ENCODE results near the gene PRKN. TPM values are rescaled to one million over a fixed set of nuclear protein-coding genes. Genes with fewer than 3 reads are reported as not detected.

The PRKN gene
- total and polyA plus RNA-seq, 2 donors (not counting 1 experiment from before 2014, with no cell fraction given) = 0.43 to 4.6 TPM

DNA sequence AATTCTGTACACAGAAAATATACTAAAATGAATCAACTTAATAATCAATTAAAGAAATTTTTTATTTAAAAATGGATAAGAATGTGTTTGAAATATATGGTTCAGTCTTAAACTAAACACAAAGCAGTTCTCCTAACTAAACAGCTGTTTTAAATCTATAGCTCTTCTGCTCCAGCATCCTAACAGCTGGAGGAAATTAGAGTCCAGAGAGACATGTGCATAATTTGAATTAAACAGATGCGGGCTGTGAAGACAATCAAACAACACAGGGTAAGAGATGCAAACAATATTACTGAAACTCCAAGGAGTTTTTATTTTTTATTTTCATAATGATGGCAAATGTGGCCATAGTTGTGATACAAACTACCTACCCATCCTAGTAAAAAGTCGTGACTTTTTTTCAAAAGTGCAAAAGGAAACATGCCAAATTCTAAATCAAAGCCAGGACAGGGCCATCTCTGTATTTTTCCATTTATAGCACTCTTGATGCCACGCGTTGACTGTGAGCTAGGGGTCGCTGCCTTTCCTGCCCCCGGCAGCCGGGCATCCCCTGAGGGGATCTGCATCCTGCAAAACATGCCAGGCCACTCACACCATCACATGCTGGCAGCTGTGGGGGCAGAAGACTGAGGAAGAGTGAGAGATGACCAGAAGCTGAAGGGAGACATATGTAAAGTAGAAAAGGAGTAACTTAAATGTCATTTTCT, 310.6 kb downstream of the PRKN start:
- H2AFZ ChIP-seq (ENCODE audit: low read length) = no peak overlapping the region
- H3K4me1 ChIP-seq (ENCODE audit: control insufficient read depth, extremely low read depth, insufficient read depth, low read length) = no peaks in the 10 kb centered on the region
- no peak overlapping the region for H3K9ac ChIP-seq (ENCODE audit: insufficient read depth, low read length)
- no peak for TF ChIP-seq EZH2 (IDR thresholded peaks at IDR 0.05; ENCODE audit: low read length, missing control alignments)
- TF ChIP-seq, protein P1, sequence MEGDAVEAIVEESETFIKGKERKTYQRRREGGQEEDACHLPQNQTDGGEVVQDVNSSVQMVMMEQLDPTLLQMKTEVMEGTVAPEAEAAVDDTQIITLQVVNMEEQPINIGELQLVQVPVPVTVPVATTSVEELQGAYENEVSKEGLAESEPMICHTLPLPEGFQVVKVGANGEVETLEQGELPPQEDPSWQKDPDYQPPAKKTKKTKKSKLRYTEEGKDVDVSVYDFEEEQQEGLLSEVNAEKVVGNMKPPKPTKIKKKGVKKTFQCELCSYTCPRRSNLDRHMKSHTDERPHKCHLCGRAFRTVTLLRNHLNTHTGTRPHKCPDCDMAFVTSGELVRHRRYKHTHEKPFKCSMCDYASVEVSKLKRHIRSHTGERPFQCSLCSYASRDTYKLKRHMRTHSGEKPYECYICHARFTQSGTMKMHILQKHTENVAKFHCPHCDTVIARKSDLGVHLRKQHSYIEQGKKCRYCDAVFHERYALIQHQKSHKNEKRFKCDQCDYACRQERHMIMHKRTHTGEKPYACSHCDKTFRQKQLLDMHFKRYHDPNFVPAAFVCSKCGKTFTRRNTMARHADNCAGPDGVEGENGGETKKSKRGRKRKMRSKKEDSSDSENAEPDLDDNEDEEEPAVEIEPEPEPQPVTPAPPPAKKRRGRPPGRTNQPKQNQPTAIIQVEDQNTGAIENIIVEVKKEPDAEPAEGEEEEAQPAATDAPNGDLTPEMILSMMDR (conservative IDR thresholded peaks at IDR 0.05 in 1 of 2, IDR thresholded peaks at IDR 0.05 in 1 of 2; ENCODE audit: low read depth in 1 of 2, low read length in 2 of 2) = no peak
- no peak for DNase-seq (ENCODE audit: low read depth in 2 of 2)
- no peaks in the 10 kb centered on the region for H3K27me3 ChIP-seq (ENCODE audit: control insufficient read depth, insufficient read depth, low read length)
- no peak overlapping the region for H3K4me3 ChIP-seq (replicated peaks in 1 of 4; ENCODE audit: control extremely low read depth in 1 of 4, insufficient read depth in 1 of 4, low read depth in 3 of 4, low read length in 4 of 4)
- H3K36me3 ChIP-seq (ENCODE audit: control insufficient read depth, insufficient read depth, low read length) = no peaks in the 10 kb centered on the region
- no peaks in the 10 kb centered on the region for H4K20me1 ChIP-seq (ENCODE audit: control insufficient read depth, extremely low read depth, insufficient read depth, low read length)
- no peaks in the 10 kb centered on the region for H3K79me2 ChIP-seq (ENCODE audit: control insufficient read depth, insufficient read depth, low read length)
- no peak overlapping the region for H3K27ac ChIP-seq (ENCODE audit: insufficient read depth, low read length)
- H3K4me2 ChIP-seq (ENCODE audit: extremely low read depth, insufficient read depth, low read length) = no peak overlapping the region
- no peaks in the 10 kb centered on the region for H3K9me3 ChIP-seq (ENCODE audit: control insufficient read depth, insufficient read depth, low read depth, low read length)

DNA sequence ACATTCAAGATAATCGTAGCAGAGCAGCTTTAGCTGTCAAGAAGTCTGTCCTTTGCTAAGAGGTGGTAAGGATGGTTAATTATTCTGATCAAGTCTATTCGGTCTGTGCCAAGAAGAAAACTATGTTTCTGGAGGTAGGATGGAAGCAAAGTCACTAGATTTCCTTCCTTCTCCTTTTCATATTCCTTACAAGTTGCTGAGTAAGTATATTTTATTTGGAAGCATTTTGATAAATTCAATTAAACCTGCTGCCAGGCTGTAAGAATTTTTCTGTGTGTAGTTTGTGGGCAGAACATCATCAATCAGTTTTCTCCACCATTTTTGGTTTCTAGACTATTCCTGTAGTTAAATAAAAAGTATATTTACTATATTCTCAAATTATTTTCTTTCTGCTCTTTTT, 311.3 kb downstream of the PRKN start:
- Histone ChIP-seq H4K20me1 (ENCODE audit: control insufficient read depth, extremely low read depth, insufficient read depth, low read length) (no peaks in the 10 kb centered on the region), H3K4me3 (replicated peaks in 1 of 4; ENCODE audit: control extremely low read depth in 1 of 4, insufficient read depth in 1 of 4, low read depth in 3 of 4, low read length in 4 of 4) (no peak overlapping the region), H3K4me2 (ENCODE audit: extremely low read depth, insufficient read depth, low read length) (no peak overlapping the region), H3K4me1 (ENCODE audit: control insufficient read depth, extremely low read depth, insufficient read depth, low read length) (no peaks in the 10 kb centered on the region), H3K79me2 (ENCODE audit: control insufficient read depth, insufficient read depth, low read length) (no peaks in the 10 kb centered on the region), H3K27ac (ENCODE audit: insufficient read depth, low read length) (no peak overlapping the region), H3K9ac (ENCODE audit: insufficient read depth, low read length) (no peak overlapping the region), H3K27me3 (ENCODE audit: control insufficient read depth, insufficient read depth, low read length) (no peaks in the 10 kb centered on the region), H2AFZ (ENCODE audit: low read length) (no peak overlapping the region), H3K9me3 (ENCODE audit: control insufficient read depth, insufficient read depth, low read depth, low read length) (no peaks in the 10 kb centered on the region), H3K36me3 (ENCODE audit: control insufficient read depth, insufficient read depth, low read length) (no peaks in the 10 kb centered on the region)
- TF ChIP-seq EZH2 (IDR thresholded peaks at IDR 0.05; ENCODE audit: low read length, missing control alignments) = no peak
- TF ChIP-seq, protein P1 (conservative IDR thresholded peaks at IDR 0.05 in 1 of 2, IDR thresholded peaks at IDR 0.05 in 1 of 2; ENCODE audit: low read depth in 1 of 2, low read length in 2 of 2) = no peak
- no peak for DNase-seq (ENCODE audit: low read depth in 2 of 2)

DNA sequence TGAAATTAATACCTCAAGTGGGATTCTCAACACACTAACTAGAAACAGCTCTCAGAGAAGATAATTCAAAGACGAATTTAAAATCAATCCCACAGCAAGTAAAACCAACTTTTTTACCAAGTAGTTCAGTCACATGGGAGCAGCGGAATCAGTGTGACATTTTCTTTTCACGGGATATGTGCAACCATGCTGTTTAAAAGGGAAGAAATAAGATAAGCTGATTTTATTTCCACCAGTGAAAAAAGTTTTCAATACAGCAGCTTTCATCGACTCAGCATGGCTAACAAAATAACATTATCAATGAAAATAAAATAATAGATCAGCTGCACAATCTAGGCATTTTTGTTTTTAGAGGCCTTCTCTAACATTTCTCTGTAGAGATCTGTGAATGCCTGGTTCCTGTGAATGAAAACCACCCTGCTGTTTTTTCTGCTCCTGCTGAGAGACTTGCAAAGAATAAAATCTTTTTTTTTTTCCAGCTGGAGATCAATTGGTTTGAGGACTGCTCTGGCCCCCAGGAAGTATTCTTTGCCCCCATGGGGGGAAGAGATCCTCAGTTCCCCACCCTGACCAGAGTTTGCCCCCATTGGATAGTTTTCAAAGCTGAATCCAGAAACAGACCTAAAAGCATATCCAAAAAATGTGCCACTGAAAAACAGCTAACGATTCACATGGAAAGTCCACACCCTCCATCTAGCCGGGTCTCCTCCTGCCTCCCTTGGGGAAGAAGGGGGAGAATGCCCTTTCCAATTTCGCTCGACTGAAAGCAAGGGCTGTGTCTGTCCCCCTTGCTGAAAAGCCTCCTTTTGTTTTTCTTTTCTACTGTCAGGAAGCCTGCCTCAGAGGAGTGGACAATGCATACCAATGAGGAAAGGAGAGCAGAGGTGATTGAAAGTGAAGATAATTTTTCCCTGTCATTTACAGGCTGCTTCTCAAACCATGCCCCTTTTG, 317.6 kb downstream of the PRKN start:
- Histone ChIP-seq H3K4me2 (ENCODE audit: extremely low read depth, insufficient read depth, low read length) (no peak overlapping the region), H3K9me3 (ENCODE audit: control insufficient read depth, insufficient read depth, low read depth, low read length) (no peaks in the 10 kb centered on the region), H3K4me1 (ENCODE audit: control insufficient read depth, extremely low read depth, insufficient read depth, low read length) (no peaks in the 10 kb centered on the region), H3K9ac (ENCODE audit: insufficient read depth, low read length) (no peak overlapping the region), H2AFZ (ENCODE audit: low read length) (no peak overlapping the region), H3K4me3 (replicated peaks in 1 of 4; ENCODE audit: control extremely low read depth in 1 of 4, insufficient read depth in 1 of 4, low read depth in 3 of 4, low read length in 4 of 4) (no peak overlapping the region), H4K20me1 (ENCODE audit: control insufficient read depth, extremely low read depth, insufficient read depth, low read length) (no peaks in the 10 kb centered on the region), H3K27ac (ENCODE audit: insufficient read depth, low read length) (no peak overlapping the region), H3K79me2 (ENCODE audit: control insufficient read depth, insufficient read depth, low read length) (no peaks in the 10 kb centered on the region), H3K27me3 (ENCODE audit: control insufficient read depth, insufficient read depth, low read length) (no peaks in the 10 kb centered on the region), H3K36me3 (ENCODE audit: control insufficient read depth, insufficient read depth, low read length) (no peaks in the 10 kb centered on the region)
- DNase-seq (ENCODE audit: low read depth in 2 of 2) = no peak
- TF ChIP-seq EZH2 (IDR thresholded peaks at IDR 0.05; ENCODE audit: low read length, missing control alignments) = no peak
- TF ChIP-seq, protein P1 (conservative IDR thresholded peaks at IDR 0.05 in 1 of 2, IDR thresholded peaks at IDR 0.05 in 1 of 2; ENCODE audit: low read depth in 1 of 2, low read length in 2 of 2) = no peak

Data from fibroblast of lung (primary cell).